Upper lobe of left lung (tissue), 4 donors: ENCODE data around the gene ASTN2.

Experiments used
- EP300 ChIP-seq, 4 donors: sonication (generic); formaldehyde crosslinking; IDR thresholded peaks; one replicate each; pipeline ENCODE4 v1.5.1; 2017; ENCODE audit warnings: antibody characterized with exemption in 4 of 4, control low read depth in 2 of 4
- POLR2A ChIP-seq, 4 donors: fragments of 450-650 bp; IDR thresholded peaks; one replicate each; pipeline ENCODE4 v1.5.1; 2016 to 2017; ENCODE audit warnings: antibody characterized with exemption in 4 of 4, mild to moderate bottlenecking in 2 of 4
- POLR2AphosphoS5 ChIP-seq, 2 donors: sonication (generic); formaldehyde crosslinking; IDR thresholded peaks; one replicate each; pipeline ENCODE4 v1.5.1; 2017; ENCODE audit warnings: antibody characterized with exemption in 2 of 2
- TF ChIP-seq, protein P1 (sequence below), 6 experiments: fragments of 450-650 bp in 4 of 6; fragments of 200-600 bp in 2 of 6; sonication (generic) in 2 of 6; IDR thresholded peaks; one replicate each; pipeline ENCODE4 v1.5.1; 2016 to 2019; ENCODE audit warnings: antibody characterized with exemption in 6 of 6

DNA sequence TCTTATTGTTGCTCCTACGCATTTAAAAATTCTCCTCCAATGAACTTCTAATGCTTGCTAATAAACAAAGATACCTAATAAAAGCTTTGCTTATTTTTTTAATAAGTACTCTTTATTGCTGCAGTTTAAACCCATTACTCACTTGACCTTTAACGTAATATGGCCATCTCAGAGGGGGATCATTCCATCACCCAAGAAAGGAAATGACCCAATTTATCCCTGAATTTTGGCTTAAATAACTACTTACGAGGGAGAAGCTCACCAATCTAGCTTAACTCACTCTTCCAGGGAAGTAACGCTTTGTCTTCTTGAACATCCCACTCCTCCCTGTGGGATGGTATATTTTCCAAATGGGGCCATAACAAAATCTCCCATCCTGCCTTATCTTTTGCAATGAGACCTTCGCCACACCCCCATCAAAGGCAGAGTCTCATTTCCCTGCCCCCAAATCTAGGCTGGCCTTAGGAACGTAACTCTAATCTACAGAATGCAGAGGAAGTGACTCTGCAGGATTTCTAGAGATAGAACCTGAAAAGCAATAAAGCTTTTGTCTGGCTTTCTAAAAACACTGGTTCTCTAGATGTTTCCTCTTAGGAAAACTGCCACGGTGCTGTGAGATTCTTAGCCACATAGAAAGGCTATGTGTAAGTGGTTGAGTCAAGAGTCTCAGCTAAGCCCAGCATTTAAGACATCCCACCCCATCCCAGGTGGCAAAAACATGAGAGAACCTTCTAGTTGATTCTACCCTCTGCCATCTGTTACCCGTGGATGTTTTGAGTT lies 310.0 kb downstream of the ASTN2 start:
- no peak for TF ChIP-seq POLR2A (IDR thresholded peaks at IDR 0.05)
- TF ChIP-seq EP300 (IDR thresholded peaks at IDR 0.05): no peak
- TF ChIP-seq, protein P1, sequence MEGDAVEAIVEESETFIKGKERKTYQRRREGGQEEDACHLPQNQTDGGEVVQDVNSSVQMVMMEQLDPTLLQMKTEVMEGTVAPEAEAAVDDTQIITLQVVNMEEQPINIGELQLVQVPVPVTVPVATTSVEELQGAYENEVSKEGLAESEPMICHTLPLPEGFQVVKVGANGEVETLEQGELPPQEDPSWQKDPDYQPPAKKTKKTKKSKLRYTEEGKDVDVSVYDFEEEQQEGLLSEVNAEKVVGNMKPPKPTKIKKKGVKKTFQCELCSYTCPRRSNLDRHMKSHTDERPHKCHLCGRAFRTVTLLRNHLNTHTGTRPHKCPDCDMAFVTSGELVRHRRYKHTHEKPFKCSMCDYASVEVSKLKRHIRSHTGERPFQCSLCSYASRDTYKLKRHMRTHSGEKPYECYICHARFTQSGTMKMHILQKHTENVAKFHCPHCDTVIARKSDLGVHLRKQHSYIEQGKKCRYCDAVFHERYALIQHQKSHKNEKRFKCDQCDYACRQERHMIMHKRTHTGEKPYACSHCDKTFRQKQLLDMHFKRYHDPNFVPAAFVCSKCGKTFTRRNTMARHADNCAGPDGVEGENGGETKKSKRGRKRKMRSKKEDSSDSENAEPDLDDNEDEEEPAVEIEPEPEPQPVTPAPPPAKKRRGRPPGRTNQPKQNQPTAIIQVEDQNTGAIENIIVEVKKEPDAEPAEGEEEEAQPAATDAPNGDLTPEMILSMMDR (IDR thresholded peaks at IDR 0.05): no peak
- TF ChIP-seq POLR2AphosphoS5 (IDR thresholded peaks at IDR 0.05): no peak
